ENCODE measurements around the gene PDLIM1. TPM values are rescaled to one million over a fixed set of nuclear protein-coding genes. Genes with fewer than 3 reads are reported as not detected.
A peak's percentile ranks its signal among the peaks of the same experiment; 100 is the strongest.

PDLIM1 gene
- total and polyA plus RNA-seq, 9 of the 15 experiments (the other 6 are each of a cell fraction or from before 2014, with no cell fraction given): 19.8 to 164 (median 39.1) TPM

GRCh38 chr10:95297402-95297801, 6.6 kb upstream of the PDLIM1 start (continued):
- TF ChIP-seq CHAMP1 (IDR thresholded peaks at IDR 0.05) (no peak), ZNF592 (IDR thresholded peaks at IDR 0.05) (0 out of 2 replicates have a peak, but pooled peaks have one; percentile 27), PHTF2 (CRISPR knock-in tag; IDR thresholded peaks at IDR 0.05) (no peak), ZNF76 (CRISPR knock-in tag; IDR thresholded peaks at IDR 0.05; ENCODE audit: borderline replicate concordance) (no peak), SIN3B (IDR thresholded peaks at IDR 0.05; ENCODE audit: low read depth) (no peak), ZBTB9 (CRISPR knock-in tag; IDR thresholded peaks at IDR 0.05) (no peak), CBX2 (IDR thresholded peaks at IDR 0.05; ENCODE audit: insufficient read depth, low read length, poor library complexity, severe bottlenecking) (no peak), ZNF232 (CRISPR knock-in tag; IDR thresholded peaks at IDR 0.05) (no peak), IRF1 (CRISPR knock-in tag; IDR thresholded peaks at IDR 0.05; ENCODE audit: borderline replicate concordance) (no peak), ZNF444 (CRISPR knock-in tag; IDR thresholded peaks at IDR 0.05) (no peak), CREBBP (IDR thresholded peaks at IDR 0.05; ENCODE audit: low read depth, low read length) (no peak), SIRT6 (IDR thresholded peaks at IDR 0.05; ENCODE audit: low read depth, low read length) (no peak)
- TF ChIP-seq, protein P1, sequence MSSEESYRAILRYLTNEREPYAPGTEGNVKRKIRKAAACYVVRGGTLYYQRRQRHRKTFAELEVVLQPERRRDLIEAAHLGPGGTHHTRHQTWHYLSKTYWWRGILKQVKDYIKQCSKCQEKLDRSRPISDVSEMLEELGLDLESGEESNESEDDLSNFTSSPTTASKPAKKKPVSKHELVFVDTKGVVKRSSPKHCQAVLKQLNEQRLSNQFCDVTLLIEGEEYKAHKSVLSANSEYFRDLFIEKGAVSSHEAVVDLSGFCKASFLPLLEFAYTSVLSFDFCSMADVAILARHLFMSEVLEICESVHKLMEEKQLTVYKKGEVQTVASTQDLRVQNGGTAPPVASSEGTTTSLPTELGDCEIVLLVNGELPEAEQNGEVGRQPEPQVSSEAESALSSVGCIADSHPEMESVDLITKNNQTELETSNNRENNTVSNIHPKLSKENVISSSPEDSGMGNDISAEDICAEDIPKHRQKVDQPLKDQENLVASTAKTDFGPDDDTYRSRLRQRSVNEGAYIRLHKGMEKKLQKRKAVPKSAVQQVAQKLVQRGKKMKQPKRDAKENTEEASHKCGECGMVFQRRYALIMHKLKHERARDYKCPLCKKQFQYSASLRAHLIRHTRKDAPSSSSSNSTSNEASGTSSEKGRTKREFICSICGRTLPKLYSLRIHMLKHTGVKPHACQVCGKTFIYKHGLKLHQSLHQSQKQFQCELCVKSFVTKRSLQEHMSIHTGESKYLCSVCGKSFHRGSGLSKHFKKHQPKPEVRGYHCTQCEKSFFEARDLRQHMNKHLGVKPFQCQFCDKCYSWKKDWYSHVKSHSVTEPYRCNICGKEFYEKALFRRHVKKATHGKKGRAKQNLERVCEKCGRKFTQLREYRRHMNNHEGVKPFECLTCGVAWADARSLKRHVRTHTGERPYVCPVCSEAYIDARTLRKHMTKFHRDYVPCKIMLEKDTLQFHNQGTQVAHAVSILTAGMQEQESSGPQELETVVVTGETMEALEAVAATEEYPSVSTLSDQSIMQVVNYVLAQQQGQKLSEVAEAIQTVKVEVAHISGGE (CRISPR knock-in tag; IDR thresholded peaks at IDR 0.05): no peak

All from K562 (cell line).